Glomerular visceral epithelial cell (primary cell): ENCODE results near the gene PDE7B.
A peak's percentile ranks its signal among the peaks of the same experiment; 100 is the strongest.
"Not testable (repeated sequence)": the region's sequence is repeated elsewhere in the genome, so short reads cannot be mapped to it uniquely, and the experiment has no call there.

Experiments used
- DNase-seq: peaks from one replicate; pipeline ENCODE4 v3.0.0-alpha.2; 2016; ENCODE audit errors: extremely low spot score

Gene PDE7B

GRCh38 chr6:136103763-136104311, 252.3 kb downstream of the PDE7B start:
- DNase-seq: no peak

DNA sequence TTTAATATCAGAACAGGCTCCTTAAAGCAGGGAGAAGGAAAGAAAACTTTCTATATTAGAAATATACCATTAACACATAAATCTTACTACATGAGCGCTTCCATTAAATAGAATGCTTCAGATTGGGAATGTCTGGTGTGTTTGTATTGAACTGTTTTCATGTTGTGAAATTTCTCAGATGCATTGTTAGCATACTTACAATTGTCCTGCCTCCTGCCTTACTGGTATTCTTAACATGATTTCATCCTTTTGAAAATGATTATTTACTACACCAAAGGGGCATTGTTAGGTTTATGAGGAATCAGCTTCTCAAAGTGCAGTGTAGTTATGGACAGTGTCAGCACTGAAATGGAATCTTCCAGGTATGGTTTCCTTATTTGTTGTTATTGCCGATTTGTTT, 253.1 kb downstream of the PDE7B start:
- no peak for DNase-seq

GRCh38 chr6:136105797-136106196, 254.3 kb downstream of the PDE7B start:
- not testable (repeated sequence) for DNase-seq

- no peak for DNase-seq
These were observed 257.0 kb downstream of the PDE7B start for GRCh38 chr6:136108361-136108945.

DNA sequence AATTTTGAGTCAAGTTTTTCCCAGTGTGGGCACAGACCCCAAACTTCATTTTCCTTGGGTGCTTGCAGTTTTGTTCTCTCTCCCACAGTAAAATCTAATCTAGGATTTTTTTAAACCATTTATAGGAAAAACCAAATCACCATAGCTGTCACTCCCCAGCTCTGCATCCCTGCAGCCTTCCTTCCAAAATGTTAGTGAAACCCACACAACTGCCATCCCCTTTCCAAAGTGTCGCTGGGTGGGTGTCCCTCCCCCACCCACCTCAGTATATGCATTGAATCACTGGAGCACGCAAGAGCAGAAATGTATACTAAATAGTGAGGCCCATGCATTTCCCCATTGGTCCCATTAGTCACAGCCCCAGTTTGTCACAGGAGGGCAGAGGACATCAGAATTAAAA, 260.3 kb downstream of the PDE7B start:
- no peak for DNase-seq

- no peak for DNase-seq
These were observed 260.8 kb downstream of the PDE7B start for GRCh38 chr6:136112262-136112661.

DNA sequence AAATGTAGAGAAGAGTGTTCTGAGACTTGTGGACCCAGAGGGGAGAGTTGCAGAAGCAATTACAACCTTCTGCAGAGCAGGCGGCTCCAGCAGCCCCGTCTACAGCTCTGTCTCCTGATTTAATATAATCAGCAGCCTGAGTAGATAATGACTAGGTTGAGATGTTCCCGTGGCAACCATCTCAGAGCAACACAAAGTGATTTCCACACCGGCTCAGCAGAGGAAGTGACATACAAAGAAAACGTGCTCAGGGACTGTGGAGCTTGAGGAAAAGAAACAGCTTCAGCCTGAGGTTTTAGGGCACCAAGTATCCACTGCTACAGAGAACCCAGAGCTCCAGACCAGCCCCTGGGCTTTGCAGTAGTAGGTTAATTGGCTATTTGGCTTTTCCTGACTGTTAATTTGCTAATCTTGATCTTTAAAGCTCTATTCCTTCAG, 262.3 kb downstream of the PDE7B start:
- DNase-seq: peak; percentile 52

- DNase-seq: no peak
These were observed 263.2 kb downstream of the PDE7B start for GRCh38 chr6:136114661-136115060.

- no peak for DNase-seq
These were observed 264.4 kb downstream of the PDE7B start for GRCh38 chr6:136115941-136116340.

- no peak for DNase-seq
These were observed 265.6 kb downstream of the PDE7B start for GRCh38 chr6:136117081-136117480.

DNA sequence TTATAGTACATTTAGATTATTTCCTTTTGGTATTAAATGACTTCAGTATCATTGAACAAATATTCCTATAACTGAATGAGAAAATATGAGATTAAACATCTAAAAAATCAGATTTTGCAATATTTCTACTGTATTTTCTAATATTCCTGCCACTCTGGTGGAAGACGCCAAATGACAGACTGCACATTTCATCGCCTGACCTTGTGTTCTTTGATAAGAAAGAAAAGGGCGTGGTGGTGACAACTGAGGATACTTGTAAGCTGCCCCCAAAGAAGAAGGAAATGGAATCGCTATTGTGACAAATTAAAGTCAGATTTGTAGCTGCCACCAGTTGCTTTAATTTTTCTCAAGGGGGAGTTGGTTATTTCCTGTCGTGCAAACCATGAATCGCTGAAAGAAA, 267.3 kb downstream of the PDE7B start:
- no peak for DNase-seq

DNA sequence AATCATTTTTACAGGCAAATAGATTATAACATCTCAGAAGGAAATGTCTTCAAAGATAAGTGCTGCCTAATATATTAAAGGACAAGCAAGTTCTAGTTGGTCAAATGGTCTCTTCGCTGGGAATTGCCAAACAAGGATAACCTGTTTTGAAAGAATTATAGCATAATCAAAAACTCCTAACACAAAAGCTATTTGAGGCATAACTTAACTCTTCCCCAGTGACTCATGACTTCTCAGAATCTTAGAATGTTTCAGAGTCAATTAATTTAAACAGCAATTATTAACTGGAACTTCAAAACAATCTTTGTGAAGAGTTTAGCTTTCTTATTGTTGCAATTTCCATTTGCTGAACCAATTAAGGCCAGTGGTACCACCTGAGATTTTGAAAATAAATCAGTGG, 272.0 kb downstream of the PDE7B start:
- no peak for DNase-seq

DNA sequence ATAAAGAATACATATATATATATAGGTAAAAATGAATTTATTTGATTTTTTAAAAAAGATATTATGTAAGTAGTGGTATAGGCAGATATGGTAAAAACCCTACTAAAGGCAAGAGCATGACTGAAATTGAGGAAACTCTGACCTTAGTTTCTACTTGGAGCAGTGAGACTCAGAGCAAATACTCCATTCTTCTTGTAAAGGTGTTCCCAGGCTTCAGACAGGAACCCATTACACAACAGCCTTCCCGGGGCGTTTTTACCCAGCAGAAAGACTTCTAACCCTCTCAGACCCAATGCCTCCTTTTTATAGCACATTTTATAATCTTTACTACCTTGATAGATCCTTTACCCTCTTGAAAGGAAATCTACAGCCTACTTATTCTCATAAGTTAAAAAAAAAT, 274.1 kb downstream of the PDE7B start:
- no peak for DNase-seq

DNA sequence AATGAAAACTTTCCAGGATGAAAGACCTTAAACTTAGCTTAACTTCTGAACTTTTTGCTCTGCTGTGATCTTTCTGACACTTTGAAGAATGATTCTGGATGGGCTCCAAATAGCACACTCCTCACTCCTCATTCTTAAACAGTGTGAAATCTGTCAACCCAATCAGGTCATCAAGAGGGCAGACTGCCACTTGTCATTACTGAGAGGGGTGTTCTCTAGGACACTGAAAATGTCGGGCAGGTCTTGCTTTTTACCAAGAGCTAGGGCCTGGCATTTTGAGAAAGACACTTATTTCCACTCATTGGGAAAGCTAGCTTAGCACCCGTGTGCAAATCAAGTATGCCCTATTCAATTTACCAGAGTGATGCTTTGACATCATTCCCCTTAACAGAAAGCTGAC, 276.4 kb downstream of the PDE7B start:
- DNase-seq: no peak

DNA sequence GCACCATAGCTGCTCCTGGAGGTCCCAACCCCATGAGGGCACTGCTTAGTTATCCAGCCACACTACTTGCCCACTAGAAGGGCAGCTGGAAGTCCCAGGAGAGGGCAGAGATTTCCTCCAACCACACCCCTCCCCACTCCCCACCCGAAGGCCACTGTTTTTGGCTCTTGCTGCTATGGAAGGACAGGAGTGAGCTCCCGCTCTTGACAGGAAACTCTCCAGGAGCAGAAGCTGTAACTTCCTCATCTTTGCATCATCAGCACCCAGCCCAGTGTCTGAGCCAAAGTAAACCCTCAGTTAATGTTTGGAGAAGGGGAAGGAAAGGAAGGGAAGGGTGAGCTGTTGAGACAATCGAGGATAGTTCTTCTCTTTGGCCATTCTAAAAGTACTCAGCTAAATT, 277.9 kb downstream of the PDE7B start:
- DNase-seq: no peak

DNA sequence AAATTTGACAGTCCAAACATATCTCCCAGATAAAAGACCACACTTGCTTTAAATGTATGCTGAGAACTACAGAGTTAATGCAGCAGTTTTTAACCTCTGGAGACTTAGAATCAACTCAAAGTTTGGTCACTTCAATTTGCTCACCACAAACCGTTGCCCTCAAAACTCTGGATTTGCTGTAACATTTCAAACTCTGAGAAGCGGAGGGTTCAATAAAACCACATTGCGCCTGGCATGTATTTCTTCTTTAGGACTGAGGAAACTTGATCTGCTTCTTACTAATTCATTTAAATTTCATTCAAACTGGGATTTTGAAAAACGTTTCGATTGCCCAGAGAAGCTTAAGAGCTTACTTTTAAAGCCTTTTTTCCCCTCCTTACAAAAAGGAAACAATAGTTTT, 282.8 kb downstream of the PDE7B start:
- no peak for DNase-seq

- no peak for DNase-seq
These were observed 283.2 kb downstream of the PDE7B start for GRCh38 chr6:136134751-136135150.

- DNase-seq: no peak
These were observed 284.8 kb downstream of the PDE7B start for GRCh38 chr6:136136274-136136673.

GRCh38 chr6:136137008-136137692, 285.6 kb downstream of the PDE7B start:
- DNase-seq: no peak

DNA sequence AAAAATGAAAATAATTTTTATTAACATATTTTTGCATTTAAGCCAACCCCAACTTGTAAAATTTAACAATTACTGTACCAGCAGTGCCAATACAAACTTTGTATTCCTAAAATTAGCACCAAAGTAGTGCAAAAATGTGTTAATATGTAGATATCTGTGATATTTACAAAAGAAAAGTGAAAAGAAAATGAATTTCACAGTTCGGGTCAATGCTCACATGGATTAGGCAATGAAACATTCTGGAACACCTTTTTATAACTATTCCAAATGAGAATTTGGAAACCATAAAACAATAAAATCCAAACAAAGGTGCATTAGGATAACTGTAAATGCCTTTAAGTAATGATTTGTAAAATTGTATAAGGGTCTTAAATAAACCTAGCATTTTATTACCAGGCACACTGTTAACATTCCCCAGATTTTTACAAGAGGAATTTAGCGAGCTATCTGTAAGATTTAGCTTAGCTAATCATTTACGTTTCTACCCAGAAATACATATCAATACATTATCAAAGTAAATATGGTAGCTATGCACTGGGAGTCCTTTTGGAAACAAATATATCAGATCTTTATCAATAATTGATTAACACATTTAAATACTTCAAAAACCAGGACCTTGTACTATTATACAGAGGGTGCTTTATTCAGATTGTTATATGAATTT, 286.4 kb downstream of the PDE7B start:
- DNase-seq: no peak

- DNase-seq: not testable (repeated sequence)
These were observed 287.6 kb downstream of the PDE7B start for GRCh38 chr6:136139111-136139510.

- no peak for DNase-seq
These were observed 292.9 kb downstream of the PDE7B start for GRCh38 chr6:136144251-136145023.
